ENCODE data around the gene TP73. TPM values are rescaled to one million over a fixed set of nuclear protein-coding genes. Genes with fewer than 3 reads are reported as not detected.

Gene TP73
- total RNA-seq, 1 experiment from 2014 or later, result 6.9 TPM

- H4K20me1 ChIP-seq (ENCODE audit: insufficient read depth), result no peaks in the 10 kb centered on the region
- intact Hi-C loops (cut with micrococcal nuclease; ENCODE audit: unreplicated experiment), result loop anchor here (2.0 kb wide), 1 partner anchor 101 kb away; no protein-coding TSS in a partner anchor
- peaks cover 23% of the 10 kb centered on the region for H3K4me1 ChIP-seq (replicated peaks; ENCODE audit: insufficient read depth)
- CTCF ChIA-PET, result interaction anchor here (0.6 to 0.7 kb wide), 2 partner anchors 96 to 101 kb away, joined by 3 to 8 read pairs; no protein-coding TSS in a partner anchor
- H3F3A ChIP-seq (ENCODE audit: insufficient read depth, low read depth), result peaks cover 15% of the 10 kb centered on the region
- H3K36me3 ChIP-seq (ENCODE audit: low read depth), result no peaks in the 10 kb centered on the region
- peak overlapping the region; percentile 99 for H3K4me3 ChIP-seq
- TF ChIP-seq EZH2 (IDR thresholded peaks at IDR 0.05; ENCODE audit: low read depth), result no peak
- TF ChIP-seq CTCF (conservative IDR thresholded peaks at IDR 0.05), result no peak
- H3K27me3 ChIP-seq (ENCODE audit: insufficient read depth, low read depth), result no peaks in the 10 kb centered on the region
- peaks cover 14% of the 10 kb centered on the region for H3K79me2 ChIP-seq (ENCODE audit: low read depth)
- no TSS peak for BruUV-seq (replicated peaks)
- H2AFZ ChIP-seq, result peak overlapping the region; percentile 100
- no peak overlapping the region for H3K27ac ChIP-seq
- H3K9me3 ChIP-seq (ENCODE audit: insufficient read depth, low read depth), result no peaks in the 10 kb centered on the region
- H3K4me2 ChIP-seq, result peak overlapping the region; percentile 98
- DNase-seq, result no peak
- H3K9me2 ChIP-seq (ENCODE audit: insufficient read depth), result no peaks in the 10 kb centered on the region
- POLR2A ChIA-PET (ENCODE audit: unreplicated experiment), result no interaction called here
Observed at GRCh38 chr1:3623441-3624199, 28.7 kb upstream of the TP73 start.

GRCh38 chr1:3624200-3625136 is 27.8 kb upstream of the TP73 start, which contains the start of gene TPRG1L:
Gene TPRG1L, plus strand, starts transcription at chr1:3625015. Its CDS starts 58 bp downstream, at chr1:3625073.
- BruUV-seq (replicated peaks), result no TSS peak
- Histone ChIP-seq H3K9me2 (ENCODE audit: insufficient read depth) (no peaks in the 10 kb centered on the region), H3K79me2 (ENCODE audit: low read depth) (peaks cover 14% of the 10 kb centered on the region), H3F3A (ENCODE audit: insufficient read depth, low read depth) (peaks cover 15% of the 10 kb centered on the region), H3K4me3 (peak within 1 kb of the TSS; percentile 99), H3K9me3 (ENCODE audit: insufficient read depth, low read depth) (no peaks in the 10 kb centered on the region), H3K27me3 (ENCODE audit: insufficient read depth, low read depth) (no peaks in the 10 kb centered on the region), H2AFZ (peak within 1 kb of the TSS; percentile 100), H3K27ac (no peak within 1 kb of the TSS), H4K20me1 (ENCODE audit: insufficient read depth) (no peaks in the 10 kb centered on the region), H3K36me3 (ENCODE audit: low read depth) (no peaks in the 10 kb centered on the region), H3K4me1 (replicated peaks; ENCODE audit: insufficient read depth) (peaks cover 20% of the 10 kb centered on the region), H3K4me2 (peak within 1 kb of the TSS; percentile 98)
- TF ChIP-seq EZH2 (IDR thresholded peaks at IDR 0.05; ENCODE audit: low read depth) (no peak), CTCF (conservative IDR thresholded peaks at IDR 0.05) (no peak)
- CTCF ChIA-PET, result interaction anchor here (0.7 kb wide), 1 partner anchor 100 kb away, joined by 3 read pairs; no protein-coding TSS in a partner anchor
- intact Hi-C loops (cut with micrococcal nuclease; ENCODE audit: unreplicated experiment), result loop anchor here (2.0 to 5.0 kb wide), 2 partner anchors 78 to 100 kb away; no protein-coding TSS in a partner anchor
- peak; percentile 86 to 98 for DNase-seq
- POLR2A ChIA-PET (ENCODE audit: unreplicated experiment), result no interaction called here
